Stimulated activated CD8-positive, alpha-beta memory T cell treated with anti-CD3 and anti-CD28 coated beads, Interleukin-15, amount 100 ng/mL, for 24 hours (primary cell): ENCODE data around the gene C1S.
"Not testable (repeated sequence)": the region's sequence is repeated elsewhere in the genome, so short reads cannot be mapped to it uniquely, and the experiment has no call there.

Source experiments
- DNase-seq: peaks from one replicate; pipeline ENCODE4 v3.0.0-alpha.2; 2020; ENCODE audit warnings: low read depth

C1S gene

GRCh38 chr12:7102582-7102981 is 42.1 kb downstream of the C1S start:
- DNase-seq: no peak

- no peak for DNase-seq
Observed at GRCh38 chr12:7103837-7104584, 43.5 kb downstream of the C1S start.

GRCh38 chr12:7106082-7106481 is 45.6 kb downstream of the C1S start:
- no peak for DNase-seq

GRCh38 chr12:7107181-7107580 is 46.7 kb downstream of the C1S start:
- DNase-seq: not testable (repeated sequence)

- DNase-seq: no peak
Observed at GRCh38 chr12:7107636-7108002, 47.1 kb downstream of the C1S start.

GRCh38 chr12:7108003-7108795 is 47.7 kb downstream of the C1S start:
- DNase-seq: peak; percentile 43

- DNase-seq: peak; percentile 84
Observed at GRCh38 chr12:7108796-7109571, 48.5 kb downstream of the C1S start, which contains the start of gene C1RL. Gene C1RL (minus strand): TSS chr12:7109214. CDS start chr12:7109180, 34 bp downstream.

GRCh38 chr12:7109572-7109920 is 49.0 kb downstream of the C1S start:
- DNase-seq: no peak

- DNase-seq: no peak
Observed at GRCh38 chr12:7110661-7111060, 50.1 kb downstream of the C1S start.

GRCh38 chr12:7112041-7112440 is 51.5 kb downstream of the C1S start:
- no peak for DNase-seq

GRCh38 chr12:7113389-7113871 is 52.9 kb downstream of the C1S start:
- DNase-seq: no peak

- no peak for DNase-seq
Observed at GRCh38 chr12:7114008-7114407, 53.5 kb downstream of the C1S start.

GRCh38 chr12:7114851-7115250 is 54.3 kb downstream of the C1S start:
- DNase-seq: no peak

- no peak for DNase-seq
Observed at GRCh38 chr12:7116196-7116595, 55.7 kb downstream of the C1S start.

- DNase-seq: no peak
Observed at GRCh38 chr12:7116916-7117315, 56.4 kb downstream of the C1S start.

GRCh38 chr12:7117670-7118069 is 57.2 kb downstream of the C1S start:
- no peak for DNase-seq

- no peak for DNase-seq
Observed at GRCh38 chr12:7118881-7119280, 58.4 kb downstream of the C1S start.

- no peak for DNase-seq
Observed at GRCh38 chr12:7120166-7120565, 59.6 kb downstream of the C1S start.
